Activated naive CD4-positive, alpha-beta T cell treated with anti-CD3 and anti-CD28 coated beads, Interleukin-2, amount 10 ng/mL, durations not matched to agents 5 hours and 36 hours (primary cell): ENCODE data around the gene CMTM5. TPM values are rescaled to one million over a fixed set of nuclear protein-coding genes. Genes with fewer than 3 reads are reported as not detected.

Experiments
- microRNA-seq: library from miRNA; unstranded; fragments of <30 nt; microRNA quantifications from one replicate; pipeline ENCODE4 v1.2.0, GENCODE V29; 2022; ENCODE audit warnings: borderline microRNAs expressed, borderline replicate concordance
- total RNA-seq, 2 experiments: library from RNA; stranded (reverse); gene quantifications; one replicate each; pipeline ENCODE4 v1.2.3, GENCODE V29; 2021

CMTM5 gene, protein sequence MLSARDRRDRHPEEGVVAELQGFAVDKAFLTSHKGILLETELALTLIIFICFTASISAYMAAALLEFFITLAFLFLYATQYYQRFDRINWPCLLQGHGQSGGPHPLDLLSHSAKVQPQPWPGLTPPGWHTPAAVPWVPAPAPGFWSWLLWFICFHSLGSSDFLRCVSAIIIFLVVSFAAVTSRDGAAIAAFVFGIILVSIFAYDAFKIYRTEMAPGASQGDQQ
- total RNA-seq: not detected

DNA sequence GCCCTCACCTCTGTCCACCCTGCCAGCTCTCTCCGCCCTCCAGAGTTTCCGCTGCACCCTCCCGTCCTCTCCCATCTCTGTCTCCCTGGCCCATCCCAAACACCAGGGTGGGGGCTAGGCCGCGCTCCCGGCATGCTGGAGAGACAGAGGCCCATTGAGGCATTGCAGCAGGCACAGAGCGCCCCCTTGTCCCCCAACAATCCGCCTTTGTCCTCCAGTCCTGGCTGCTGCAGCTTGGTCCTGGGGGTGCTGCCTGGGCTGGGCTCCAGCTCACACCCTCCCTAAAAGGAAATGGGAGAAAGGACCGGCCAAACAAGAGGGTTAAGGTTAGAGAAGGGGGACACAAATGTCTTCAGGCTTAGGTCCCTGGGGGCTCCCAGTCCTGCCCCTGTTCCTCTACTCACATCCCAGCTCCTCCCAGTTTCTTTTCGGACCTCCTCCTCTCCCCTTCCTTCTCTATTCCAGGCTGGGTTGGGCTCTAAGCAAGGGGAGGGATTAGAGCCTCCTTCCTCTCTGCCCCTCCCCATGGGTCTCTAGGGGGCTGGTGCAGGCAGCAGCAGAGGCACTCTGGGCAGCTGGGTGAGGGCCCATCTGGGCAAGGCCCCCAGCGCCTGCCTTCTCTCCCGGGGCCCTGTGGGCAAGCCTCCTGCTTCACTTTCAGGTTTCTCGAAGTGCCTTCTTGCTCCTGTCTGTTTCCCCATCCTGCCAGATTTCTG, at the start of gene CMTM5:
Gene CMTM5, plus strand, starts transcription at position 565 of the 716 bp plus-strand sequence. CDS start 206 bp downstream, outside the sequence.

DNA sequence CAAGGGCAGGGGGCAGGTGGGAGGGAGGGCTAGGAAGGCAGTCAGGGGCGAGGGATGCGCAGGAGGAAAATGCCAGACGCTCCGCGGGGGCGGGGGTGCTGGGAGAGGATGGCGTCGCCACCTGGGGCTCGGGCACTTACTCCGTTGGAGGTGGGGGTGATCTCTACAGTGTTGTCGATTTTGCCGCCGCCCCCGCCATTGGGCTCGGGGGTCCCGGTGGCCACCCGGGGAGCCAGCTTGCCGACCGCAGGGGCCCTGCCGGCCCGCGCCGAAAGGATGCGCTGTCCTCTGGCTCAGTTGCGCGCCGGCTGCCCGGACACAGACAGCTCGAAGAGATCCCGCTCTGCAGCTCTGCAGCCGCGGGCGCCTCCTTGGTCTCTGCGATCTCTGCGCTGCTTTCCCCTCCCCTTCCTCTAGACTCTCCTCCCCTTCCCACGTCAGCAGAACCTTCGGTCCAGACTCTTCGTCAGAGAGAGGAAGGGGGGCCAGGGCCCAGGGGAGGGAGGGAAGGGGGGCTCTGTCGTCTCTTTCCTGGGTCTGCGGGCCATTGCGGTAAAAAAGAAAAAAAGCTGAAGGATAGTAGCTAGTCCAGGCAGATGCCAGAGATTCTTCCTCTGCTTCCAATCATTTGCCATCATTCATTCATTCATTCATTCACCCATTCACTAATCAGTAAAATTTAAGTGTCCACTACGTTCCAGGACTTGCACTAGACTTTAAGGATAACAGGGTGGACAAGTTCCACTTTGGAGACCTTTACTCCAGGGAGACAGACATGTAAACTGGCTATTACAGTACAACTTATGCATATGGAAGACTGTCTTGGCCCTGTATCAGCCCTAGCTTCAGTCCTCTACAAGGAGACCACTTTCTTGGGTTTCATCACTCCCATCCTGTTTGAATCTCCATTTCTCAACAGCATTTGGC, 24.1 kb upstream of the CMTM5 start, which contains the start of gene SLC22A17:
Gene SLC22A17, minus strand, starts transcription at position 382 of the 927 bp plus-strand sequence.

DNA sequence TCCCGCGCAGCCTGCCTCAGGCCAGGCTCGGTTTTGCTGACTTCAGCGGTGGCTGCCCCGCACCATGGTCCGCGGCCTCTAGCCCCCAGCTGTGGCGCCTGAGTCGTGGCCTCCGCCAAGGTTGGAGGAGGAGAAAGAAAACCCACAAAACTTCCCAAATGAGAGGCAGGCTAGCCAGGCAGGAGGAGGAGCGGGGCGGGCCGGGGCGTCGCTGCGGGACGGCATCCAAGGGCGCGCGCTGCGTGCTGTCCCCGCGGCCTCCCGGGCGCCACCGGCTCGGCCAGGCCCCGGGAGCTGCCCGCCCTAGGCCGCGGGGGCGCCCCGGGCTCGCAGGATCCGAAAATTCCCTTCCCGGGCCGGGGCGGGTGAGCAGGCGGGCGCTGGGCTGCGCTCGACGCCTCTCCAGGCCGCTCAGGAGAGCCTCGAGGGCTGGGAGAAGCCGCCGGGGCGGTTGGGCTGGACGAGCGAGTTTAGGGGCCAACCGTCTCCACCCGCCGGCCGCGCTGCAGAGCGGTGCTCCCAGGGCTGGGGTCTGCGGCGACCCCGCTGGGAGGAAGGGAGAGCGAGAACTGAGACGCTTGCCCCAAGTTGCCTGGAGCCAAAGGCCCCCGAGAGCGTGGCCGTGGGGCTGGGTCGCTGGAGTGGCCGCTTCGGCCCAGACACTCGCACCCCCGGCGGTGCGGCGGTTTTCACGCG, 11.7 kb upstream of the CMTM5 start, which contains the start of gene EFS:
Gene EFS, minus strand, starts transcription at position 137 of the 696 bp plus-strand sequence. CDS start 147 bp downstream, outside the sequence.

DNA sequence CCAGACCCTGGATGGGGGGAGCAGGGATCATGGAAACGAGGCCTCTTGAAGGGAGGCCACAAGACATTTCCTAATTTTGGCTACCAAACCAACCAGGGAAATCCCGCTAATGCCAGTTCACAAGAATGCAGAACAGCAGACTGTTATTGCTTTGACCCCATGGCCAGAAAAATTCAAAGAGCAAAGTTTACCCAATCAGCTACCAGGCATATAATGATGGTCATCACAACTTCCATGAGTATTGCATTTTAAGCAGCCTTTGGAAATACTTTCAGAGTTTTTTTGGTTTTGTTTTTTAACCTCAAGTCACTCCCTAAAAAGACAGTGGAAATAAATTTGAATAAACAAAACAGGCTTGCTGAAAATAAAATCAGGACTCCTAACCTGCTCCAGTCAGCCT, 4.3 kb upstream of the CMTM5 start, which contains the start of gene IL25:
Gene IL25, plus strand, starts transcription at position 301 of the 400 bp plus-strand sequence.

DNA sequence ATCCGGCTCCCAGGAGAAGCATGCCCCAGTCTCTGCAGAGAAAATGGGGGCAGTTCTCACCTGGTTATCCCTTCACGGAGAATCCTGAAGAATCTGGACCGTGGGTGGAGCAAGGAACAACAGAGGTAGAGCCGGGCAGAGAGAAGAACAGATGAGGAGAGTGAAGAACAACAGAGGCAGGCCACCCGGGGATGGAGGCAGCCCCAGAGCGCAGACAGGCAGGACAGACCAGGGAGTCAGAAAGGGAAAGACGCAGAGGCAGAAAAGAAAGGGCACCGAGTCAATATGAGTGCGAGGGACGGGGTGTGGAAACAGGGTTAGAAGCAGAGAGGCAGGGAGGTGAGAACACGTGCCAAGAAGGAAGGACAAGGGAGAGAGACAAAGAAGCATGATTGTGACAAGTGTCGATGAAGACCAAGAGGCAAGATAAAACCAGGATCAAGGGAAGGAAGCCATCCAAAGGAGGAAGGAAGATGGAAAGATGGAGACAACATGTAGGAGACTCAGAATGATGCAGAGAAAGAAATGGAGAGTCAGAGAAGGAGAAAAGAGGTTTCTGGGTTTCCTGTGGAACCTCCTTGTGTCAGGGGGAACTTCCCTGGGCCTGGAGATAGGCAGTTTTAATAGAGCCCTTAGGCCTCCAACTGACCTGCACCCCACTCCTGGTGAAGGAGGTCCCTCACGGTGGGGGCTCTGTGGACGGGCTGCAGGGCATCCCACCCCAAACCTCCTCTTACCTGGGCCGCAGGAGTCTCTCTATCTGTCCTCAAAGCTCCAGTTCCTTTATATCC, 30.9 kb downstream of the CMTM5 start, which contains the start of gene MYH6:
Gene MYH6, minus strand, starts transcription at position 758 of the 791 bp plus-strand sequence. CDS start 1,050 bp downstream, outside the sequence.

Small RNAs within 50 kb of the gene (microRNA-seq; reads per million reads assigned to microRNA genes)
- gene MIR208A (not detected), gene MIR208B (not detected)

Other genes with a start within 250 kb of the CMTM5 start
- gene SLC7A8, start 193.4 kb upstream of the CMTM5 start, total RNA-seq: under 1 TPM; 0.22 to 0.40 TPM
- gene RNF212B, start 139.1 kb upstream of the CMTM5 start, total RNA-seq: not detected
- gene HOMEZ, start 90.9 kb upstream of the CMTM5 start, total RNA-seq: 10 to 100 TPM; 13.4 to 13.5 TPM
- gene PPP1R3E, start 74.2 kb upstream of the CMTM5 start, total RNA-seq: 10 to 100 TPM; 46.0 to 56.1 TPM
- gene BCL2L2, start 70.2 kb upstream of the CMTM5 start, total RNA-seq: 1 to 10 TPM; 2.1 to 3.0 TPM
- 100 to 1,000 TPM; 186 to 197 TPM for gene PABPN1, start 55.6 kb upstream of the CMTM5 start, total RNA-seq
- 1 to 10 TPM; 2.1 to 2.2 TPM for gene SLC22A17, start 24.2 kb upstream of the CMTM5 start, total RNA-seq
- not detected for gene EFS, start 11.9 kb upstream of the CMTM5 start, total RNA-seq
- not detected for gene IL25, start 4.2 kb upstream of the CMTM5 start, total RNA-seq
- not detected for gene MYH6, start 31.2 kb downstream of the CMTM5 start, total RNA-seq
- gene MYH7, start 58.6 kb downstream of the CMTM5 start, total RNA-seq: not detected
- gene NGDN, start 92.7 kb downstream of the CMTM5 start, total RNA-seq: 10 to 100 TPM; 41.3 to 42.3 TPM
- gene ZFHX2, start 174.7 kb downstream of the CMTM5 start, total RNA-seq: under 1 TPM; 0.53 to 0.93 TPM
- 10 to 100 TPM; 10.3 to 13.4 TPM for gene THTPA, start 179.2 kb downstream of the CMTM5 start, total RNA-seq
- 100 to 1,000 TPM; 299 to 314 TPM for gene AP1G2, start 190.7 kb downstream of the CMTM5 start, total RNA-seq
- under 1 TPM; 0.07 to 0.10 TPM for gene JPH4, start 201.7 kb downstream of the CMTM5 start, total RNA-seq